GM12878 (cell line): ENCODE results near the gene DMD.

ENCODE experiments used
- JUNB ChIP-seq: IDR thresholded peaks from 2 replicates; pipeline ENCODE4 v1.6.1; 2016; ENCODE audit warnings: antibody characterized with exemption, mild to moderate bottlenecking
- LARP7 ChIP-seq: fragments of 450-650 bp; IDR thresholded peaks from 2 replicates; pipeline ENCODE4 v1.6.1; 2017; ENCODE audit warnings: mild to moderate bottlenecking
- POLR2A ChIP-seq: IDR thresholded peaks from 2 replicates; pipeline ENCODE4 v1.6.1; 2011; ENCODE audit warnings: low read depth, mild to moderate bottlenecking, low read length
- SREBF1 ChIP-seq: IDR thresholded peaks from 2 replicates; pipeline ENCODE4 v1.6.1; 2012; ENCODE audit warnings: mild to moderate bottlenecking, low read length

DNA sequence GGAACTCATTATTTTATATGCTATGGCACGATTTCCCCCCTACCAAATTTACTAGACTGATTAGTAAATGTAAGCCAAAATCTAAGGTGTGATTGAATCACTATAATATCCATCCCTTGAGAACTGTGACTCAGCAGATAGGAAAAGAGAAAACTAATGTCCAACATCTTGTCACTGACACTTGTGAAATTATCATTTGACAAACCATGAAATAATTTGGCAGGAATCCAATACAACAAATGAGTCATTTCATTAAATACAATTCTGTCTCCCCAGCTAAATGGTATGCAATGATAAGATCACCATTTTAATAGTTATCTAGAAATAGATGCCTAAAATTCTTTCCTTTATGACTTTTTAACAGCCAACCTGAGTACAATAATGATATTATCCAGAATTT lies 462.3 kb downstream of the DMD start:
- TF ChIP-seq POLR2A (no peak), JUNB (no peak), SREBF1 (no peak), LARP7 (no peak)
